Hematopoietic multipotent progenitor cell treated with erythropoietin and hydrocortisone succinate and interleukin-3 and kit ligand, for 6 days (in vitro differentiated cells): ENCODE data around the gene GGT7.
"Not testable (repeated sequence)": the region's sequence is repeated elsewhere in the genome, so short reads cannot be mapped to it uniquely, and the experiment has no call there.

Experiments
- DNase-seq: peaks from one replicate; pipeline ENCODE4 v3.0.0-alpha.2; 2015

Gene GGT7

DNA sequence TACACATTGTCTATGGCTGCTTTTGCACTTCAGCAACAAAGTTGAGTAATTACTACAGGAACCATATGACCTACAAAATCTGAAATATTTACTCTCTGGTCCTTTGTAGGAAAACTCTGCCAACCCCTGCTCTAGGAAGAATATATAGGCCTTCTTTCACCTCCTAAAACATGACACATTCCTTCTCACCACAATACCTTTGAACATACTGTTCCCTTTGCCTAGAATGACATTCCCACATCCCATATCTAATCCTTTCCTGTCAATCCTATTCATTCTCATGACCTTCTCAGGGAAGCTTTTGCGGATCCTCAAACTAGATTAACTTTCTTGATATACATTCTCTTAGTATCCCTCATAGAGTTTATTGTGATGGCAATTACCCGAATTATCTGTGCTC is 29.2 kb downstream of the GGT7 start:
- DNase-seq = no peak

DNA sequence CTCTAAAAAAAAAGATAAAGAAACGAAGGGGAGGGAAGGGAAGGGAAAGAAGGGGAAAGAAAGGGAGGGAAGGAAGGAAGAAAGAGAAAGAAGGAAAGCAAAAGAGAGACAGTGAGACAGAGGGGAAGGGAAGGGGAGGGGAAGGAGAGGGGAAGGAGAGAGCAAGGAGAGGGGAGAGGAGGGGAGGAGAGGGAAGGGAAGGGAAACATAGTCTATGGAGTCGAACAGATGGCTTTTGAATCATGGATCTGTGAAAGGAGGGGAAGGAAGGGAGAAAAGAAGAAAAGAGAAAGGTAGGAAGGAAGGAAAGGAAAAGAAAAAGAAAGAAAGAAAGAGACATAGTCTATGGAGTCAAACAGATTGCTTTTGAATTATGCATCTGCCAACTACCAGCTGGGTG is 30.5 kb downstream of the GGT7 start:
- no peak for DNase-seq

DNA sequence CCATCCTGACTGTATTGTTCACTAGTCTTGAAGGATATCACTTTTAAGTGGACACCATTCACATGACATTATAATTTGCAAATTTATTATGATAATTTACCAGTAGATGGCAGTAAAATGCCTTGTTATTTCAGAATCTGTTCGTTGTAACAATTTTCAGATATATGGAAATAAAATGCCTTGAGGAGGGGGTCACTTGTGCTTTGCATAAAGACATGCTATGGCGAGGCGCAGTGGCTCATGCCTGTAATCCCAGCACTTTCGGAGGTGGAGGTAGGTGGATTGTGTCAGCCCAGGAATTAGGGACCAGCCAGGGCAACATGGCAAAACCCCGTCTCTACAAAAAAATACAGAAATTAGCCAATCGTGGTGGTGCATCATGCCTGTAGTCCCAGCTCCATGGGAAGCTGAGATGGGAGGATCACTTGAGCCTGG is 38.2 kb downstream of the GGT7 start:
- DNase-seq = peak; percentile 82

DNA sequence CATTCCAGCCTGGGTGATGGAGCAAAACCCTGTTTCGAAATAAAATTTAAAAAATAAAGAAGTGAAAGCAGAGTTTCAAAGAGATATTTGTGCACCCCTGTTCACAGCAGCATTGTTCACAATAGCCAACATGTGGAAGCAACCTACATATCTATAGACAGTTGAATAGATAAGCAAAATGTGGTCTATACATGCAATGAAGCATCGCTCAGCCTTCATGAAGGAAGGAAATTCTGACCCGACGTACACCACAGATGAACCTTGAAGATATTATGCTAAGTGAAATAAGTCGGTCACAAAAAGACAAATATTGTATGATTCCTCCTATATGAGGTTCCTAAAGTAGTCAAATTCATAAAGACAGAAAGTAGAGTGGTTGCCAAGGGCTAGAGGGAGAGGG is 40.7 kb downstream of the GGT7 start:
- DNase-seq = peak; percentile 76

DNA sequence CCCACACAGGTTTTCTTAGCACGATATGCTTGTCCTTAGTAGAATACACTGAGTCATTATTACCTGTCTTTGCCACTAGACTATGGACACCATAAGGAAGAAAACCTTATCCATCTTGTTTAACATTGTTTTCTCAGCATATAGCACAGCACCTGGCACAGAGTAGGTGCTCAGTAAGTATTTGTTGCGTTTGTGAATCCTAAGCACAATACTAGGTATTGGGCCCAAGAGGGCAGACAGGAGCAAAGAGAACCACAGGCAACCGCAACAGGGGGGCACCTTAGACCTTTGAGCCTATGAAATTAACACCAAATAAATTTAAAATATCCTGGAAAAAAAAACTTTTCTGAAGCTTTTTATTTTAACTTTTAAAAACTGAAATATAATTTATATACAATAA is 43.5 kb downstream of the GGT7 start:
- peak; percentile 20 for DNase-seq

DNA sequence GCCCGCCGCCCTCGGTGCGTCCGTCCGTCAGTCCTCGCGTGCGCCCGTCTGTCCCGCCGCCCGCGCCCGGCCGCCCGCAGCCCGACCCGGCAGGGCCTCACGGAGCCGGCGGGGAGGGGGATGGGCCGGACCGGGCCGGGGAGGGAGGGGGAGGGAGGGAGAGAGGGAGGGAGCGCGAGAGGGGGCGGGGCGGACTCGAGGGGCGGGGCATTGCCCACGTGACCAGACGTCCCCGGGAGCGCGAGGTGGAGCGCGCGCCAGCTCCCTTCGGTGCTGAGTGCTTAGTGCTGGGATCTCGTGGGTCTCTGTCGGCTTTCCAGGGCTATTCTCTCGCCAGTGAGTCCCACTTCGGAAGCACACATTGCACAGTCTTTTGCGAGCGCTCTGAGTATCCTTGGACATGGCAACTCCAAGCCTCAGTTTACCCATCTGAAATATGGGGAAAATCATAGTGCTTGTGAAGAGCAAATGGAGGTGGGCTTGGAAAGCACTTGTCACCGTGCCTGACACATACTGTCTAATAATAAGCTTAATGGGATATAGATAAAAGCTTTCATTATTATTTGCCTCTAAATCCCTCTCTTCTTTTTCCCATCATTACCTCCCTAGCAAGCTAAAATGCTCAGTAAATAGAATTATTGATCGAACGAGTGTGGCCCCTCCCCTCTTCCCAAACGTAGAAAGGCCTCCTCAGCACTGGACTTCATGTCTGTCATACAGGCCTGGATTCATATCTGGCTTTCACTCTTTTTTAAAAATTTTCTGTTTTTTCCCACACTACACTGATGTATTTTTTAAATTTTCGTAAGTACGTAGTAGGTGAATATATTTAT is 46.9 kb downstream of the GGT7 start, which contains the start of gene NCOA6:
Gene NCOA6 (minus strand): TSS at position 122 of the 833 bp plus-strand sequence. CDS start 43,296 bp downstream, outside the sequence.
- DNase-seq = peak; percentile 90

DNA sequence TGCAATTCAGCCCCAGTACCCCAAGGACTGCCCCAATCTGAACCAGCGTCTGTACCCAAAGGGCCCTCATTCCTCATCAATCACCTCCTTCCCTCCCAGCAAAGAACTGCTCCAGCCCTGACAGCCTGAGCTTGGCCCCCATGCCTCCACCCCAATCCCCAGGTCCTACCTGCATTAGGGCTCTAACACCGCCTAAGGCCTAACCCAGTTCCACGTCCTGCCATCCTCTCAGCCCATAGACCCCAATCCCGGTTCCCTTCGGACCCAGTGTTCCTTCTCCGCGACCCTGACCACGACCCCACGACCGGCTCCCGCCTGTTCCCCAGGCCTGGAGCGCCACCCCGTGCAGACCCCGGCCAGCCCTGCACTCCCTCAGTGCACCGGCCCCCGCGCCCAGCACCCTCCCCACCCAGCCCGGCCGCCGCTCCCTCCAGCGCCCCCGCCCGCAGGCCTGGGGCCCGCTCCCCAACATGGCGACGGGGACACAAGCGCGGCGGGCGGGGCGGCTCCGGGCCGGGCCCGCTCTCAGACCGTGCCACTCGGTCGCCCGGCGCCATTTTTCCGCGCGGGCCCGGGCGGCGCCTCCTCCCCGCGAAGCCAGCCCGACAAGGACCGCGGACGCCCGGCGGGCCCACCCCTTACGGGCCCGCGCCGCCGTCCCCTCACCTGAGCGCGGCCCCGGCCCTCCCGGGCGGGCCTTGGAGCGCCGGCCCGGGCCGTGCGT is 47.7 kb downstream of the GGT7 start:
- DNase-seq = peak; percentile 72

DNA sequence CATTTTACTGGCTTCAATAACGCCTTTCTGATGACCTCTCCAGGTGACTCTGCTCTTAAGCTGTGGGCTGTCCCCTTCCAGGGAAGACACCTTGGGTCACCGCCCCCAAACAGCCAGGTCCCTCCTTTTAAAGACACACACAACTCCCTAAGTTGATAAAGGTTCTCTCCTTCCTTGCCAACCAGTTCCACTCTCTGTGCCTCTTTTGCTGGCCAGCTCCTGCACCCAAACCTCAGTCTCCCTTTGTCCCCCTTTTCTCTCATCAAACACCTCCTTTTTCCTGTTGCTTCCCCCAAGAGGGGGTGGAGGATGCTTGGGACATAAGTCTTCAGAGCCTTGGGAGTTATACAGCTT is 48.2 kb downstream of the GGT7 start:
- peak; percentile 88 for DNase-seq

DNA sequence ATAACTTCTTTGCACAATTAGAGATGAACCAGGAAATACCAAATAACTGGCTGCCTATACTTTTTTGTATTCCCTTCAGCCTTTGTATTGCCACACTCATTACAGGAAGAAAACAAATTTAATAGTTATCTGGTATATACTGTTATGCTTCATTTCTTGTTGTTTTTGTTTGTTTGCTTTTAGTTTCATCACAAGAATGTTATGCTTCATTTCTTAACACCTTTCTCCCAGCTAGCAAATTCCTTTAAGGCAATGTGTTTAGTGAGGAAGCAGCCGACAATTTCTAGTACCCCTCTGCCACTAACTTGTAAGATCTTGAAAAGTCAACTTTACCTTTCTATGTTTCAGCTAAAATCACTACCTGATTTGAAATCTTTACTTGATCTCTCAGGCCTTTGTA is 48.6 kb downstream of the GGT7 start:
- no peak for DNase-seq

DNA sequence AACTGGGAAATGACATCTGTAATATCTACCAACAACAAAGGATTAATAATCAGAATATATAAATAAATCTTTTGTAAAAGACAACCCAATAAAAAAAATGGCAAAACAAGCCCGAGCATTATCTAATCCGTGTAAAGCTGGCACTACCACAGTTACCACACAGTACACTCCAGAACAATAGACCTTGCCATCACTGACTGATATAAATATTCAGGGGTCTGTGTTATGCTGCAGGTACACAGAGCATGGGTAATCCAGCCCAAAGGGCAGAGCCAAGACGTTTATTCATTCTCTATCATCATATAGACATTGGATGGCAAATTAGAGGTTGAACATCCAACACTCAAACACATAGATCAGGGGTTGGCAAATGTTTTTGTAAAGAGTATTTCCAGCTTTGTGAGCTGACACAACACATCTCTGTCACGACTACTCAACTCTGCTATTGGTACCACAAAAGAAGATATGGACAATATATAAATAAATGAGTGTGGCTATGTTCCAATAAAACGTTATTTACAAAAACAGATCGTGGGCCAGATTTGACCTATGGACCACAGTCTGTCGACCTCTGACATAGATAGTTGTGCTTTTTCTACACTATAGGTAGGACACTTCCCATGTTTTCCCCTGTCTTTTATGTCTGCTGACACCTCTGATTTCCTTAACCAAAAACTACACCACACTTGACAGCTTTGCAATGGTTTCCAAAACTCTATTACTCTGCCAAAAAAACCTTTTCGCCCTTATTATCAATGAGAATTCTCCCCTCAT is 51.7 kb downstream of the GGT7 start:
- no peak for DNase-seq

DNA sequence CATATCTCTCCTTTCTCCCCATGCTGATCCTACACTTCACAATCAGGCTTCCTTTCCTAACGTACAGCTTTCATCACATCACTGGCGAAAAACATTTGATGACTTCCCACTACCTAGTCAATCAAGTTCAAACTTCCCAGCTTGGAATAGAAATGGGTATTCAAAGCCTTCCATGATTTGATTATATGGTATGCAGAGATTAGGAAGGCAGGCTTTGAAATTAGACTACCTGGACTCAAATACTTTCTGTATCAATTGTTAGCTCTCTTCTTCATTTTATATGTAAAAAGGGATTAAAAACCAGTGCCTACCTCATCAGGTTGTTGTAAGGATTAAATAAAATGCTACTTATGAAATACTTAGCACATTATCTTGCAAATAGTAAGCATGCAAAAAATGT is 54.9 kb downstream of the GGT7 start:
- DNase-seq = no peak

DNA sequence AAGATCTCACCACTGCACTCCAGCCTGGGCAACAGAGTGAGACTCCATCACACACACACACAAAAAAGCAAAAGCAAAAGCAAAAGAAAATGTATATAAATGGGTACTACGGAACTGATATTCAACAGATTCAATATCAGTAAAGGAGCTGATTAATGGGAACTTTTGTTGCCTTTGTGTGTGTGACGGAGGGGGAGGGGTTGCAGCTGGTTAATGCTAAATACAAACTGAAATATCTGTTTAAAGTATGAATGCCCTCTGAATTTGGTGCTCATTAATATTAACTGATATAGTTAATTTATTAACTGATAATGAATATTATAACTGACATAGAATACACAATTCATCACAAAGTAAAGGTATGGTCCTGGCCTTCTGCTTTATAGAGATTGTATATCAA is 55.6 kb downstream of the GGT7 start:
- no peak for DNase-seq

DNA sequence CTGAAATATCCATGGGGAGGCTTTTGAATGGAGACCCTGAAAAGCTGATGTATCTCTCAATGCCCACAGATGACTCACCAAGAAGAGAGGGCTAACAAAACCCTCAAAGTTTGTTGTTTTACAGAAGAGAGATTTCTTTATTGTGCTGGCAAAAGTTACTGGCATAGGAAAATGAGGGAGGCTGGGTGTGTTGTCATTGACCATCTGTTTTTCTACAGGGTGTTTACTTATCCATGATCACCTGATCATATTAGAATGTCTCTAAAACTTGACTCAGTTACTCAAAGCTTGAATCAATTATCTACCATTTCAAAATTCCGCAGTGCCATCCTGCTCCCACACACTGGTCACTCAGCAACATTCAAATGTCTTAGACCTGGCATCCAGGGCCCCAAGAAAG is 57.0 kb downstream of the GGT7 start:
- no peak for DNase-seq

DNA sequence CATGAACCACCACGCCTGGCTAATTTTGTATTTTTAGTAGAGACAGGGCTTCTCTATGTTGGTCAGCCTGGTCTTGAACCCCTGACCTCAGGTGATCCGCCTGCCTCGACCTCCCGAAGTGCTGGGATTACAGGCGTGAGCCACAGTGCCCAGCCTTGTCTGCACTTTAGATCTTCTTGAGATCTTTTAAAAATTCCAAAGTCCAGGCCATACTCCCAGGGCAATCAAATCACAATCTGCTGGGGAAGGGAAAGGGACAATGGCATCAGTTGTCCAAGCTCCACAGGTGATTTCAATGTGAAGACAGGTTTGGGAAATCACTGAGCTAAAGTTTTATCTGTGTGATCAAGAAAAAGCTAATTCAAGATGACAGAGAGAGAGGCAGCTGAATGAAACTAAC is 64.1 kb downstream of the GGT7 start:
- no peak for DNase-seq

DNA sequence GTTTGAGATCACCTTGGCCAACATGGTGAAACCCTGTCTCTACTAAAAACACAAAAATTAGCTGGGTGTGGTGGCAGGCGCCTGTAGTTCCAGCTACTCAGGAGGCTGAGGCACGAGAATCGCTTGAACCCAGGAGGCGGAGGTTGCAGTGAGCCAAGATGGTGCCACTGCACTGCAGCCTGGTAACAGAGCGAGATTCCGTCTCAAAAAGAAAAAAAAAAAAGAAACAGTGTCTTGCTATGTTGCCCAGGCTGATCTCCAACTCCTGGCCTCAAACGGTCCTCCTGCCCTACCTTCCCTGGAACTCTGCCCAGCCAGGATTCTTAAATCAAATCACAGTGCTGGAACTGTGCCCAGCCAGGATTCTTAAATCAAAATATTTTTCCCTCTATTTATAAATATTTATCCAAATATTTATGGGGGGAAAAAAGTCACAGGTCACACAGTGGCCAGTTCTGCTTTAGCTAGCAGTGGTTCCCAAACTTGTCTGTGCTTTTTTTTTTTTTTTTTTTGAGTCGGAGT is 64.7 kb downstream of the GGT7 start:
- not testable (repeated sequence) for DNase-seq

DNA sequence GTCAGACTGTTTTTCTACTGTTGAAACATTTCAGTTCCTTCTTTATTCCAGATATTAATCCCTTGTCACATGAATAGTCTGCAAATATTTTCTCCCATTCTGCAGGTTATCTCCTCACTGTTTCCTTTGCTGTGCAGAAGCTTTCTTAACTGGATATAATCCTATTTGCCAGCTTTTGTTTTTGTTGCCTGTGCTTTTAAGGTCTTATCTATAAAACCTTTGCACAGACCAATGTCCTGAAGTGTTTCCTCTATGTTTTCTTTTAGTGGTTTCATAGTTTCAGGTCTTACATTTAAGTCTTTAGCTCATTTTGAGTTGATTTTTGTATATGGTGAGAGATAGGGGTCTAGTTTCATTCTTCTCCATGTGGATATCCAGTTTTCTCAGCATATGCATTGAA is 66.4 kb downstream of the GGT7 start:
- DNase-seq = peak; percentile 32

DNA sequence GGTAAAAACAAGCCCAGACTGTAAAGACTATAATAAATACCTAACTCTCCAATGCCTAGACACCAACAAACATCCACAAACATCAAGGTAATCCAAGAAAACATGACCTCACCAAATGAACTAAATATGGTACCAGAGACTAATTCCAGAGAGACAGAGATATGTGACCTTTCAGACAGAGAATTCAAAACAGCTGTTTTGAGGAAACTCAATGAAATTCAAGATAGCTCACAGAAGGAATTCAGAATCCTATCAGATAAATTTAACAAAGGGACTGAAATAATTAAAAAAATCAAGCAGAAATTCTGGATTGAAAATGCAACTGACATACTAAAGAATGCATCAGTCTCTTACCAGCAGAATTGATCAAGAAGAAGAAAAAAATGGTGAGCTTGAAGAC is 73.8 kb downstream of the GGT7 start:
- no peak for DNase-seq

DNA sequence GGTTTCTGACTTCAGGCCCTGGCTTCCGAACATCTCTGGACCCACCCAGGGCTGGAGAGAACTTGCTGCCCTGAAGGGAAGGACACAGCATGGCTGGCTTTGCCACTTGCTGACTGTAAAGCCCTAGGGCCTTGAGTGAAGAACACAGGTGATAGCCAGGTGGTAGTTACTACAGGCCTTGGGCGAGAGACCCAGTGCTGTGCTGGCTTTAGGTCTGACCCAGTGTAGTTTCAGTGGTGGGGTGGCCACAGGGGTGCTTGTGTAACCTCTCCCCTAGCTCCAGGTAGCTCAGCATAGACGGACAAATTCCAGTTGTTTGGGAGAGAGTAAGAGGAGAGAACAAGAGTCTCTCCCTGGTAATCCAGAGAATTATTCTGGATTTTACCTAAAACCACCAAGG is 74.3 kb downstream of the GGT7 start:
- no peak for DNase-seq

DNA sequence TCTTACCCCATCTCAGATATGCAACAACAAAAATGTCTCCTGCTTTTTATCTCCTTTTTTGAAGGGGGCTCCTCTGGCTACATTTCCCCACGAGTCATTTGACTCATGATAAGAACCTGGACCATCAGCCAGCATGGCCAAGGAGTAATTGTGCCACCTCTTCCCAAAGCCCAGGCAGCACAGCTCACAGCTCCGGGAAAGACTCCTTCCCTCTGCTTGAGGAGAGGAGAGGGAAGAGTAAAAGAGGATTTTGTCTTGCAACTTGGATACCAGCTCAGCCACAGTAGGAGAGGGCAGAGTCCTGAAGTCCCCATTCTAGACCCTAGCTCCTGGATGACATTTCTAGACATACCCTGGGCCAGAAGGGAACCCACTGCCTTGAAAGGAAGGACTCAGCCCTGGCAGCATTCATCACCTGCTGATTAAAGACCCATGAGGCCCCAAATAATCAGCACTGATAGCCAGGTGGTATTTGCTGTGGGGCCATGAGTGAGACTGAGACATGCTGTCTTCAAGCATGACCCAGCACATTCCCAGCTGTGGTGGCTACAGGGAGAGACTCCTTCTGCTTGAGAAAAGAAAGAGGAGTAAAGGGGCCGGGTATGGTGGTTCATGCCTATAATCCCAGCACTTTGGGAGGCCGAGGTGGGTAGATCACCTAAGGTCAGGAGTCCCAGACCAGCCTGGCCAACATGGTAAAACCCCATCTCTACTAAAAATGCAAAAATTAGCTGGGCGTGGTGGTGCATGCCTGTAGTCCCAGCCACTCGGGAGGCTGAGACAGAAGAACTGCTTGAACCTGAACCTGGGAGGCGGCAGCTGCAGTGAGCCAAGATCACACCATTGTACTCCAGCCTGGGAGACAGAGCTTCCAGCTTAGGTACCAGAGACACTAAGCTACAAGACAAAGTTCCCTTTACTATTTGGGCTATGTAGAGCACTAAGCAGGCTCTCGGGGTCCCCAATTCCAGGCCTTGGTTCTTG is 75.4 kb downstream of the GGT7 start:
- peak; percentile 33 for DNase-seq
